Measurements from ENCODE around the gene C1QTNF4.

DNA sequence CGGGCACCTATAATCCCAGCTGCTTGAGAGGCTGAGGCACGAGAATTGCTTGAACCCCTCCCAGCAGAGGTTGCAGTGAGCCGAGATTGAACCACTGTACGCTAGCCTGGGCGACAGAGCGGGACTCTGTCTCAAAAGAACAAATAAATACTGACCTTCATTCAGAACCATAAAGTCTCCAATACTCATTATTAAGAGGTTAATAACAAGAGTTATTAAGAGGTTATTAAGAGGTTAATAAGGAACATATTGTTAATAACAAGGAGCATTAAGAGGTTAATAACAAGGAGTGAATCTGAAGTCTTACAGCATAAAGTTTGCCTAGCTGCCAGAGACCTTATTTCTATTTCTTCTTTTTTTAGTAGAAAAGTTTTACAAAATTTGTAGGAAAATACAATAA lies 48.9 kb downstream of the C1QTNF4 start:
- TF ChIP-seq POLR2A (IDR thresholded peaks at IDR 0.05), result no peak
- TF ChIP-seq, protein P1, sequence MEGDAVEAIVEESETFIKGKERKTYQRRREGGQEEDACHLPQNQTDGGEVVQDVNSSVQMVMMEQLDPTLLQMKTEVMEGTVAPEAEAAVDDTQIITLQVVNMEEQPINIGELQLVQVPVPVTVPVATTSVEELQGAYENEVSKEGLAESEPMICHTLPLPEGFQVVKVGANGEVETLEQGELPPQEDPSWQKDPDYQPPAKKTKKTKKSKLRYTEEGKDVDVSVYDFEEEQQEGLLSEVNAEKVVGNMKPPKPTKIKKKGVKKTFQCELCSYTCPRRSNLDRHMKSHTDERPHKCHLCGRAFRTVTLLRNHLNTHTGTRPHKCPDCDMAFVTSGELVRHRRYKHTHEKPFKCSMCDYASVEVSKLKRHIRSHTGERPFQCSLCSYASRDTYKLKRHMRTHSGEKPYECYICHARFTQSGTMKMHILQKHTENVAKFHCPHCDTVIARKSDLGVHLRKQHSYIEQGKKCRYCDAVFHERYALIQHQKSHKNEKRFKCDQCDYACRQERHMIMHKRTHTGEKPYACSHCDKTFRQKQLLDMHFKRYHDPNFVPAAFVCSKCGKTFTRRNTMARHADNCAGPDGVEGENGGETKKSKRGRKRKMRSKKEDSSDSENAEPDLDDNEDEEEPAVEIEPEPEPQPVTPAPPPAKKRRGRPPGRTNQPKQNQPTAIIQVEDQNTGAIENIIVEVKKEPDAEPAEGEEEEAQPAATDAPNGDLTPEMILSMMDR (IDR thresholded peaks at IDR 0.05), result no peak

Measured in thyroid gland (tissue), 4 donors.